KMS-11 (cell line): Measurements from ENCODE around the gene ARID1B.
"Not testable (repeated sequence)": the region's sequence is repeated elsewhere in the genome, so short reads cannot be mapped to it uniquely, and the experiment has no call there.

ENCODE experiments used
- H2AFZ ChIP-seq: fragments of 200-600 bp; sonication (generic); 2 replicates; pipeline ENCODE4 v1.6.1; 2016; ENCODE audit warnings: antibody characterized with exemption, mixed run types, low read depth
- H3K27ac ChIP-seq: fragments of 200-600 bp; sonication (generic); 2 replicates; pipeline ENCODE4 v1.6.1; 2016; ENCODE audit warnings: mild to moderate bottlenecking, mixed run types
- H3K27me3 ChIP-seq: fragments of 200-600 bp; sonication (generic); 2 replicates; pipeline ENCODE4 v1.6.1; 2017; ENCODE audit warnings: mild to moderate bottlenecking, low read depth, mixed run types, moderate library complexity; ENCODE audit not compliant: insufficient read depth
- H3K36me3 ChIP-seq: fragments of 200-600 bp; sonication (generic); 2 replicates; pipeline ENCODE4 v1.6.1; 2017; ENCODE audit warnings: mild to moderate bottlenecking, mixed run types; ENCODE audit not compliant: insufficient read depth
- H3K4me1 ChIP-seq: fragments of 200-600 bp; sonication (generic); 2 replicates; pipeline ENCODE4 v1.6.1; 2016; ENCODE audit warnings: mild to moderate bottlenecking, low read depth, mixed run types; ENCODE audit not compliant: poor library complexity, severe bottlenecking
- H3K4me2 ChIP-seq: fragments of 200-600 bp; sonication (generic); 2 replicates; pipeline ENCODE4 v1.7.0; 2016; ENCODE audit warnings: mild to moderate bottlenecking, mixed run types
- H3K4me3 ChIP-seq: fragments of 200-600 bp; sonication (generic); IDR thresholded peaks from 2 replicates; pipeline ENCODE4 v1.6.1; 2017; ENCODE audit warnings: low read depth, low read length, mixed read lengths; ENCODE audit not compliant: insufficient read depth
- H3K79me2 ChIP-seq: fragments of 200-600 bp; sonication (generic); 2 replicates; pipeline ENCODE4 v1.6.1; 2016; ENCODE audit warnings: low read depth, mixed run types; ENCODE audit not compliant: insufficient read depth
- H3K9ac ChIP-seq: fragments of 200-600 bp; sonication (generic); 2 replicates; pipeline ENCODE4 v1.6.1; 2016; ENCODE audit warnings: mild to moderate bottlenecking, mixed run types
- H4K20me1 ChIP-seq: fragments of 200-600 bp; sonication (generic); 2 replicates; pipeline ENCODE4 v1.6.1; 2016; ENCODE audit warnings: mild to moderate bottlenecking, mixed run types; ENCODE audit not compliant: insufficient read depth
- CTCF ChIP-seq: fragments of 200-600 bp; sonication (generic); conservative IDR thresholded peaks from 2 replicates; pipeline ENCODE4 v1.6.1; 2017; ENCODE audit warnings: low read depth, mild to moderate bottlenecking, antibody characterized with exemption, low read length, moderate library complexity, mixed read lengths

ARID1B gene

GRCh38 chr6:156944412-156944811 lies 167.2 kb downstream of the ARID1B start:
- Histone ChIP-seq H3K27ac (no peak overlapping the region), H3K4me1 (no peaks in the 10 kb centered on the region), H3K27me3 (no peaks in the 10 kb centered on the region), H3K4me3 (no peak overlapping the region), H4K20me1 (no peaks in the 10 kb centered on the region), H2AFZ (no peak overlapping the region), H3K79me2 (peaks cover 53% of the 10 kb centered on the region; the same call in 1 of the 2 replicates), H3K9ac (no peak overlapping the region), H3K4me2 (no peak overlapping the region), H3K36me3 (no peaks in the 10 kb centered on the region)
- no peak for TF ChIP-seq CTCF

DNA sequence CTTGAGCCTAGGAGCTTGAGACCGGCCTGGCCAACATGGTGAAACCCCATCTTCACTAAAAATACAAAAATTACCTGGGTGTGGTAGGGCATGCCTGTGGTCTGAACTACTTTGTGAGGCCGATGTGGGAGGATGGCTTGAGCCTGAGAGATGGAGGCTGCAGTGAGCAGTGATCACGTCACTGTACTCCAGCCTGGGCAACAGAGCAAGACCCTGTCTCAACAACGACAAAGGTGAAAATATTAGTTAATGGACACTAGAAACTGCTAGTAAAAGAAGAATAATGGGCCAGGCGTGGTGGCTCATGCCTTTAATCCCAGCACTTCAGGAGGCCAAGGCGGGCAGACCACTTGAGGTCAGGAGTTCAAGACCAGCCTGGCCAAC lies 168.6 kb downstream of the ARID1B start:
- not testable (repeated sequence) for H3K9ac ChIP-seq, H3K27ac ChIP-seq, H3K4me2 ChIP-seq, H3K36me3 ChIP-seq, H2AFZ ChIP-seq, H4K20me1 ChIP-seq, H3K4me3 ChIP-seq, H3K27me3 ChIP-seq, H3K4me1 ChIP-seq
- H3K79me2 ChIP-seq: peaks cover 55% of the 10 kb centered on the region; the same call in 1 of the 2 replicates

- Histone ChIP-seq H3K27me3 (no peaks in the 10 kb centered on the region), H4K20me1 (no peaks in the 10 kb centered on the region), H3K27ac (no peak overlapping the region), H3K4me3 (no peak overlapping the region), H3K4me2 (no peak overlapping the region), H3K9ac (no peak overlapping the region), H3K36me3 (no peaks in the 10 kb centered on the region), H2AFZ (no peak overlapping the region), H3K4me1 (no peaks in the 10 kb centered on the region), H3K79me2 (peaks cover 55% of the 10 kb centered on the region; the same call in 1 of the 2 replicates)
- no peak for TF ChIP-seq CTCF
These were observed 169.3 kb downstream of the ARID1B start for GRCh38 chr6:156946370-156946936.

DNA sequence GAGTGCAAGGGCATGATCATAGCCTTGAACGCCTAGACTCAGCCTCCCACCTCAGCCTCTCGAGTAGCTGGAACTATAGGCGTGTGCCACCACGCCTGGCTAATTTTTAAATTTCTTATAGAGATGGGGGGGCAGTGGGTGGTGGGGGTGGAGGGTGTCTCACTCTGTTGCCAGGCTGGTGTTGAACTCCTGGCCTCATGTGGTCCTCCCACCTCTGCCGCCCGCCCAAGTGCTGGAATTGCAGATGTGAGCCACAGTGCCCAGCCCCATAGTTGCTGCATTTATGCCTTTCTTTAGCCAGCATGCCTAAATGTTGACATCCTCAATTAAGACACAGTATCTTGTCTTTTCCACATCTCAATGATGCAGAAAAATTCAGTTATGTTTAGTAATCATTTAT lies 171.1 kb downstream of the ARID1B start:
- no peak for TF ChIP-seq CTCF
- H3K4me2 ChIP-seq: no peak overlapping the region
- peaks cover 8% of the 10 kb centered on the region; the same call in 1 of the 2 replicates for H4K20me1 ChIP-seq
- H3K4me1 ChIP-seq: no peaks in the 10 kb centered on the region
- no peak overlapping the region for H3K27ac ChIP-seq
- H3K79me2 ChIP-seq: peaks cover 62% of the 10 kb centered on the region
- H3K9ac ChIP-seq: no peak overlapping the region
- H3K4me3 ChIP-seq: no peak overlapping the region
- H3K36me3 ChIP-seq: no peaks in the 10 kb centered on the region
- no peaks in the 10 kb centered on the region for H3K27me3 ChIP-seq
- H2AFZ ChIP-seq: no peak overlapping the region

DNA sequence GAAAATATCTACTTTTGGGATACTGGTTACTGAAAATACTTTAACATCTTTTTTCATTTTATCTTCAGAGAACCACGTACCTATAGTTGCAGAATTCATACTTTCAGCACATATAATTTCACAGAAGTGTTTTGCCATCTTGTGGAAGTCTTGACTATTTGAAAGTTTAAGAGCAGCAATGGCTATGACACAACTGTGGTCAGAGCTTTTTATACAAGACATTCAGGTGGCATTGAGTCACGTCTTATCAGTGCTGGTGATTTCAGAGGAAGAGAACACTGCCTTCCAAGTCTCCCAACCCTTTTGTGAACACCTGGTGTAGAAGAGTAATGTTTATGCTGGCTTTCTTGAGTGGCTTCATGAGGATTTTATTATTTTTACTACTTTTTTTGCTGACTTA lies 171.6 kb downstream of the ARID1B start:
- no peak overlapping the region for H3K9ac ChIP-seq
- H3K36me3 ChIP-seq: no peaks in the 10 kb centered on the region
- H3K27ac ChIP-seq: no peak overlapping the region
- no peak overlapping the region for H3K4me3 ChIP-seq
- H2AFZ ChIP-seq: no peak overlapping the region
- TF ChIP-seq CTCF: no peak
- no peak overlapping the region for H3K4me2 ChIP-seq
- H3K27me3 ChIP-seq: no peaks in the 10 kb centered on the region
- H4K20me1 ChIP-seq: peaks cover 8% of the 10 kb centered on the region; the same call in 1 of the 2 replicates
- H3K79me2 ChIP-seq: peaks cover 62% of the 10 kb centered on the region
- H3K4me1 ChIP-seq: no peaks in the 10 kb centered on the region
